GM12878 (cell line): ENCODE measurements around the gene ZNF672.

Experiments used
- ATF7 ChIP-seq: fragments of 450-650 bp; IDR thresholded peaks from 2 replicates; pipeline ENCODE4 v1.6.1; 2016; ENCODE audit warnings: low read depth, mild to moderate bottlenecking
- BRCA1 ChIP-seq: IDR thresholded peaks from 2 replicates; pipeline ENCODE4 v1.6.1; 2011; ENCODE audit warnings: low read depth, low read length, improper control_type of control experiment
- CTCF ChIP-seq, 3 experiments: IDR thresholded peaks in 2 of 3; conservative IDR thresholded peaks in 1 of 3; 2 replicates each; pipeline ENCODE4 v1.5.1; 2011; ENCODE audit warnings: low read depth in 3 of 3, low read length in 3 of 3, mild to moderate bottlenecking in 3 of 3, control low read depth in 2 of 3, moderate library complexity in 2 of 3, inconsistent platforms in 1 of 3, mixed read lengths in 1 of 3; ENCODE audit not compliant: control insufficient read depth in 2 of 3, insufficient read depth in 1 of 3; ENCODE audit errors: extremely low read depth in 1 of 3
- MXI1 ChIP-seq: fragments of 150-350 bp; IDR thresholded peaks from 2 replicates; pipeline ENCODE4 v1.6.1; 2011; ENCODE audit warnings: low read depth, mild to moderate bottlenecking, inconsistent platforms, low read length, improper control_type of control experiment
- POLR2AphosphoS5 ChIP-seq: IDR thresholded peaks from 2 replicates; pipeline ENCODE4 v1.6.1; 2011; ENCODE audit warnings: mild to moderate bottlenecking, low read length, inconsistent platforms
- RAD21 ChIP-seq: IDR thresholded peaks from 2 replicates; pipeline ENCODE4 v1.6.1; 2011; ENCODE audit warnings: mild to moderate bottlenecking, low read depth, low read length, moderate library complexity; ENCODE audit not compliant: insufficient read depth
- SP1 ChIP-seq: IDR thresholded peaks from one replicate; pipeline ENCODE4 v1.6.1; 2011; ENCODE audit warnings: low read depth, low read length
- ZBTB33 ChIP-seq: fragments of 450-650 bp; IDR thresholded peaks from 2 replicates; pipeline ENCODE4 v1.6.1; 2017; ENCODE audit warnings: mild to moderate bottlenecking

GRCh38 chr1:248788327-248788726, 49.7 kb upstream of the ZNF672 start:
- no peak for TF ChIP-seq CTCF (IDR thresholded peaks at IDR 0.05 in 2 of 3, conservative IDR thresholded peaks at IDR 0.05 in 1 of 3; ENCODE audit: control insufficient read depth in 2 of 3, extremely low read depth in 1 of 3, insufficient read depth in 1 of 3, low read depth in 3 of 3, low read length in 3 of 3)
- TF ChIP-seq MXI1, result no peak
- TF ChIP-seq ZBTB33, result no peak
- no peak for TF ChIP-seq RAD21
- no peak for TF ChIP-seq BRCA1
- TF ChIP-seq ATF7, result no peak
- no peak for TF ChIP-seq POLR2AphosphoS5
- TF ChIP-seq SP1, result no peak
